Measurements from ENCODE around the gene ASH1L.
A peak's percentile ranks its signal among the peaks of the same experiment; 100 is the strongest.

Gene ASH1L

GRCh38 chr1:155479205-155479604 lies 83.4 kb downstream of the ASH1L start:
- peak; percentile 57 for DNase-seq (ENCODE audit: low read depth)
- no peak overlapping the region for H3K4me3 ChIP-seq (ENCODE audit: low read length)
- TF ChIP-seq CTCF (conservative IDR thresholded peaks at IDR 0.05; ENCODE audit: low read length) = no peak

DNA sequence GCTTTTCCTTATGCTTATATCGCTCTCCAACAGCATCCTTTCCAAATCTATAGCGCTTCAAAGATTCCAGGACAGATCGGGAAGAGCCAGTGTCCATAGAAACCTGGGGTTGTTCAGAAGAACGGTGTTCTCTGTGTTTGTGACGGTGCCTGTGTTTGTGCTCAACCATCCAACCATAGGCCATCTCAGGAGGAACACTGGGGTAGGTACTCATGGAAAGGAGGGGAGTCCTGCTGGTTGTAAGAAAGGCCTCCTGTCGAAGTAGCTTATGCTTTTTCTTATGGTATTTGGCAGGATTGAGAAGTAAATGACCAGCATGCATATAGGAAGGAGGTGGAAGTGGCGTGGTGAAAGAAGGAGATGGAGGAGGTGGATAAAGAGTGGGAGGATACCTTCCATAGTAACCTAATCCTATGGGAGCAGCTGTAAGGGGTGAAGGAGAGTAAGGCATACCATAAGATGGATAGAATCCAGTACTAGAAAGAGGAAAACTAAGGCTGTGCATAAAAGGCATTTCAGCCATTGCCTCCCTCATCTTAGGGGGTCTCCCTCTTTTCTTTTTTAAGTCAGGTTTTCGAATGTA lies 84.2 kb downstream of the ASH1L start:
- TF ChIP-seq CTCF (conservative IDR thresholded peaks at IDR 0.05; ENCODE audit: low read length) = no peak

DNA sequence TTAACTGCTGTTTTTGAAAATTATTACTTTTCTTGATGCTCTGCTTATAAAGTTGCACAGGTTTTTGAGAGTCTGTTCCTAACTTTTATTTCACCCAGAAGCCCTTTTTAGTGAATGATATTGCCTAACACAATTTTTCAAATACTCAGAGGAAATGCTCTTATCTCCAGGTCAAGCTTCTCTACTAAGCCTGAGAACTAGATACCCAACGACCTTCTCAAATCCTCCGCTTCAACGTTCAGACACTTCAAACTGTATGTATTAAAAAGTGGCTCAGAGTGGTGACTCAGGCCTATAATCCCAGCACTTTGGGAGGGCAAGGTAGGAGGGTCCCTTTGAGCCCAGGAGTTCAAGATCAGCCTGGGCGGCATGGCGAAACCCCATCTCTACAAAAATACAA lies 88.5 kb downstream of the ASH1L start:
- H3K4me3 ChIP-seq (ENCODE audit: low read length) = no peak overlapping the region
- no peak for DNase-seq (ENCODE audit: low read depth)
- TF ChIP-seq CTCF (conservative IDR thresholded peaks at IDR 0.05; ENCODE audit: low read length) = no peak

More for the DNA sequence above, 84.2 kb downstream of the ASH1L start:
- H3K4me3 ChIP-seq (ENCODE audit: low read length) = no peak overlapping the region
- DNase-seq (ENCODE audit: low read depth) = no peak

- no peak for TF ChIP-seq CTCF (conservative IDR thresholded peaks at IDR 0.05; ENCODE audit: low read length)
- no peak for DNase-seq (ENCODE audit: low read depth)
- no peak overlapping the region for H3K4me3 ChIP-seq (ENCODE audit: low read length)
Observed at GRCh38 chr1:155473151-155473821, 89.3 kb downstream of the ASH1L start.

DNA sequence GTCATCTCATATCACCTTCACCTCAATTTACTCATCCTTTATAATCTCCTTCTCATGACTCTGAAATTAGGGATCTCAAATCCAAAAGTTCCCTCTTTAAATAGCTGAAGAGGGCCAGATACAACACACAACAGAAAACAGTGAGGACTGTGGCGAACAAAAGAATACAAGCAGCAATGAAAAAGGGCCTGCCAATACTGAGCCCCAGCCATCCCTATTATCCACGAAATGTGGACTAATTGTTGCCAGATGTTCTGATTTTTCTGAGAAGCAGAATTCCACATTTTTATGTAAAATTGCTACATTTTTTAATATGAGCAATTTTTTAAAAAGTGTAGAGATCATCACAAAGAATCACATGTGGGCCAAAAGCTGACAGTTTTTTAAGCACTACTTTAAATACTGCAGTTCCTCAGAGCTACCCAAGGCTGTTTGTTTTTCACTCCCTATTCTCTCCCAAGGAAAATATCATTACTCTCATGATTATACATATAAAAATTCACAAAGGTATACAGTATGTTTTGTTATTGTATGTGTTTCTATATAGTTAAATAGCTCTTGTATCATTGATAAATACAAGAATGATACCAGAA lies 90.0 kb downstream of the ASH1L start:
- H3K4me3 ChIP-seq (ENCODE audit: low read length) = no peak overlapping the region
- DNase-seq (ENCODE audit: low read depth) = peak; percentile 43

GRCh38 chr1:155471891-155472290 lies 90.7 kb downstream of the ASH1L start:
- no peak for TF ChIP-seq CTCF (conservative IDR thresholded peaks at IDR 0.05; ENCODE audit: low read length)
- no peak for DNase-seq (ENCODE audit: low read depth)
- H3K4me3 ChIP-seq (ENCODE audit: low read length) = no peak overlapping the region

More for the DNA sequence above, 90.0 kb downstream of the ASH1L start:
- TF ChIP-seq CTCF (conservative IDR thresholded peaks at IDR 0.05; ENCODE audit: low read length) = no peak

- H3K4me3 ChIP-seq (ENCODE audit: low read length) = no peak overlapping the region
- no peak for DNase-seq (ENCODE audit: low read depth)
- no peak for TF ChIP-seq CTCF (conservative IDR thresholded peaks at IDR 0.05; ENCODE audit: low read length)
Observed at GRCh38 chr1:155471026-155471425, 91.6 kb downstream of the ASH1L start.

All from AG10803 (cell line).